HG02870 (cell line): ENCODE measurements around the gene ATG9B.

Experiments used
- ATAC-seq: cut with Tn5 transposase; IDR thresholded peaks from one replicate; pipeline ENCODE4 v1.9.1; 2021; ENCODE audit warnings: mild to moderate bottlenecking, moderate library complexity; ENCODE audit not compliant: unreplicated experiment

Gene ATG9B

DNA sequence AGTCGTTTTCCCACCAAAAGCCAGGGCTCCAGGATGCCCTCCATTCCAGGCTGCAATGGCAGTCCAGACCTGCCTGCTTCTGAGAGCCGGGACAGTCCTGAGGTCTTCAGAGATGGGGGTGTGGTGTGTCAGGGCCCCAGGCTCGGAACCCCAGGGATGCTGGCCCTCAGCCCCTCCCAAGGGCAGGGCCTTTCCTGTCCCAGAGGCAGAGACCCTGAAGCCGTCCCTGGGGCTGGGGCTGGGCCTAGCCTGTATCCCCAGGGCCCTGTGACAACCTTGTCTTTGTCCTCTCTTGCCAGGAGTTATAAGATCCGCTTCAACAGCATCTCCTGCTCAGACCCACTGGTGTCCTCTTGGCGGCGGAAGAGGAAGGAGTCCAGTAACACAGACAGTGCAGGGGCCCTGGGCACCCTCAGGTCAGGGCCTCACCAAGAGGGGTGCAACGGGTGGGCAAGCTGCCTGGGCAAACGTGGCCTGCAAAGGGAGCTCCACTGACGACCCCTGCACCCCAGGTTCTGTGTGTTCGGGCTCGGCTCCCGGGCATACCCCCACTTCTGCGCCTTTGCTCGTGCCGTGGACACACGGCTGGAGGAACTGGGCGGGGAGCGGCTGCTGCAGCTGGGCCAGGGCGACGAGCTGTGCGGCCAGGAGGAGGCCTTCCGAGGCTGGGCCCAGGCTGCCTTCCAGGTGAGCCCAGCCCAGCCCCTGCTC lies 17.5 kb downstream of the ATG9B start:
- ATAC-seq, result no peak

- ATAC-seq, result no peak
These were observed 18.7 kb downstream of the ATG9B start for GRCh38 chr7:151005566-151005965.

GRCh38 chr7:151003572-151003971 lies 20.7 kb downstream of the ATG9B start:
- no peak for ATAC-seq

GRCh38 chr7:151001546-151001945 lies 22.7 kb downstream of the ATG9B start:
- no peak for ATAC-seq

GRCh38 chr7:151000897-151001495 lies 23.3 kb downstream of the ATG9B start:
- ATAC-seq, result no peak

DNA sequence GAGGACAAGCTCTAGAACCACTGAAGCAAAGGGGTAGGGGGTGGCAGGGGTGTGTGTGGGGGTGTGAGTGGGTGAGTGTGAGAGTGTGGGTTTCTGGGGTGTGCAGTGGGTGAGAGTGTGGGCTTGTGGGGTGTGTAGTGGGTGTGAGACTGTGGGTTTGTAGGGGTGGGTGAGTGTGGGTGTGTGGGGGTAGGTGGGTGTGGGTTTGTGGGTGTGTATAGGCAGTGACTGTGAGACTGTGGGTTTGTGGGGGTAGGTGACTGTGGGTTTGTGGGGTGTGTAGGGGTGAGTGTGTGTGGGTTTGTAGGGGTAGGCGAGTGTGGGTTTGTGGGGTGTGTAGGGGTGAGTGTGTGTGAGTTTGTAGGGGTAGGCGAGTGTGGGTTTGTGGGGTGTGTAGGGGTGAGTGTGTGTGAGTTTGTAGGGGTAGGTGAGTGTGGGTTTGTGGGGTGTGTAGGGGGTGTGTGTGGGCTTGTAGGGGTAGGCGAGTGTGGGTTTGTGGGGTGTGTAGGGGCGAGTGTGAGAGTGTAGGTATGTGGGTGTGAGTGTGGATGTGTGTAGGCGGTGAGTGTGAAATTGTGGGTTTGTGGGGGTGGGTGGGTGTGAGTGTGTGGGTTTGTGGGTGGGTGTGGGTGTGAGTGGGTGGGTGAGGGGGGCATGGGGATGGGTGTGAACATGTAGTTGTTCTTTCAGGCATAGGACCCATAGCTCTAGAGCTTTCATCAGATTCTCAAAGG lies 24.6 kb downstream of the ATG9B start:
- ATAC-seq, result no peak

DNA sequence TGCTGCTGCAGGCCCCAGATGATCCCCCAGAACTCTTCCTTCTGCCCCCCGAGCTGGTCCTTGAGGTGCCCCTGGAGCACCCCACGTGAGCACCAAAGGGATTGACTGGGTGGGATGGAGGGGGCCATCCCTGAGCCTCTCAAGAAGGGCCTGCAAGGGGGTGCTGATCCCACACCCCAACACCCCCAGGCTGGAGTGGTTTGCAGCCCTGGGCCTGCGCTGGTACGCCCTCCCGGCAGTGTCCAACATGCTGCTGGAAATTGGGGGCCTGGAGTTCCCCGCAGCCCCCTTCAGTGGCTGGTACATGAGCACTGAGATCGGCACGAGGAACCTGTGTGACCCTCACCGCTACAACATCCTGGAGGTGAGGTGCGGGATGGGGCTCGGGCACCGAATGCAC lies 25.3 kb downstream of the ATG9B start:
- no peak for ATAC-seq

GRCh38 chr7:150998341-150998740 lies 26.0 kb downstream of the ATG9B start:
- ATAC-seq, result no peak

- no peak for ATAC-seq
These were observed 26.5 kb downstream of the ATG9B start for GRCh38 chr7:150997817-150998216.

DNA sequence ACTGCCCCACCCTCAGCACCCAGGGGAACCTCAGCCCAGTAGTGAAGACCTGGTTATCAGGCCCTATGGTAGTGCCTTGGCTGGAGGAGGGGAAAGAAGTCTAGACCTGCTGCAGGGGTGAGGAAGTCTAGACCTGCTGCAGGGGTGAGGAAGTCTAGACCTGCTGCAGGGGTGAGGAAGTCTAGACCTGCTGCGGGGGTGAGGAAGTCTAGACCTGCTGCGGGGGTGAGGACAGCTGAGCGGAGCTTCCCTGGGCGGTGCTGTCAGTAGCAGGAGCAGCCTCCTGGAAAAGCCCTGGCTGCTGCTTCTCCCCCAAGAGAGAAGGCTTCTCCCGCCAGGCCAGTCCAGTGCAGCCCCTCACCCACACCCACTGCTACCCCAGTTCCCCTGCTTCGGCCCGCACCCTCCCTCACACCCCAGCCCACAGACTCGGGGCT lies 27.2 kb downstream of the ATG9B start:
- no peak for ATAC-seq

- ATAC-seq, result no peak
These were observed 27.8 kb downstream of the ATG9B start for GRCh38 chr7:150996376-150997074.

- no peak for ATAC-seq
These were observed 29.3 kb downstream of the ATG9B start for GRCh38 chr7:150994838-150995510.

DNA sequence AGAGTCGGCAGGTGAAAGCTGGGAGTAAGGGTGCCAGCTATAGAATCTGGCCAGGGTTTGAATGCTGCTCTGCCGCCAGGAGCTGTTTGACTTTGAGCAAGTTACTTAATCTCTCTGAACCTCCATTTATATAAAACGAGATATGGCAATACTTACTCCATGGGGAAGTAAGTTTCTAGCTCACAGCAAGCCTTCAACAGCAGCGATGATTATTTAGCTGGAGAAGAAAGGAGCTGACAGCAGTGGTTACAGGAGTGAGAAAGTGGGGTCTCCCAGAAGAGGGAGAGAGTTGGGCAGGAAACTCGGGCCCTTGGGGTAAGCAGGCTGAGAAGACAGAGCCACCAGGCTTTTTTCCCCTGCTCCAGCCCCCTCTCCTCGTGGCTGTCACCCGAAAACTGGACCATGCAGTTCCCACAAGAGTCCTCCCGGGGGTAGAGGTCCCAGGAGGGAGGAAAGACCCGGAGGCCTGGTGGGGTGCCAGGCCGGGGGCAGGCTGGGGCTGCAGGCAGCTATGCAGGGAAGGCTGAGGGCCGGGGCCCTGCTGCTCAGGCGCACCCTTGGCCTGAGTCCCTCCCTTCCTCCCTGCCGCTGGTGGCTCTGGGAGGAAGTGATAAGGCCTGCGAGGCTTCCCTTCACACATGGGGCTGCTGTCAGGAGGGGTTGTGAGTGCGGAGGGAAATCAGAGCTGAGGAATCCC lies 30.0 kb downstream of the ATG9B start:
- no peak for ATAC-seq

DNA sequence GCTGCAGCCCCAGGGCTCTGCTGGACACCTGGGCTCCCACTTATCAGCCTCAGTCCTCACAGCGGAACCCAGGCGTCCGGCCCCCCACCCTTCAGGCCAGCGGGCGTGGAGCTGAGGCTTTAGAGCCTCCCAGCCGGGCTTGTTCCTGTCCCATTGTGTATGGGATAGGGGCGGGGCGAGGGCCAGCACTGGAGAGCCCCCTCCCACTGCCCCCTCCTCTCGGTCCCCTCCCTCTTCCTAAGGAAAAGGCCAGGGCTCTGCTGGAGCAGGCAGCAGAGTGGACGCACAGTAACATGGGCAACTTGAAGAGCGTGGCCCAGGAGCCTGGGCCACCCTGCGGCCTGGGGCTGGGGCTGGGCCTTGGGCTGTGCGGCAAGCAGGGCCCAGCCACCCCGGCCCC lies 30.8 kb downstream of the ATG9B start:
- ATAC-seq, result no peak

DNA sequence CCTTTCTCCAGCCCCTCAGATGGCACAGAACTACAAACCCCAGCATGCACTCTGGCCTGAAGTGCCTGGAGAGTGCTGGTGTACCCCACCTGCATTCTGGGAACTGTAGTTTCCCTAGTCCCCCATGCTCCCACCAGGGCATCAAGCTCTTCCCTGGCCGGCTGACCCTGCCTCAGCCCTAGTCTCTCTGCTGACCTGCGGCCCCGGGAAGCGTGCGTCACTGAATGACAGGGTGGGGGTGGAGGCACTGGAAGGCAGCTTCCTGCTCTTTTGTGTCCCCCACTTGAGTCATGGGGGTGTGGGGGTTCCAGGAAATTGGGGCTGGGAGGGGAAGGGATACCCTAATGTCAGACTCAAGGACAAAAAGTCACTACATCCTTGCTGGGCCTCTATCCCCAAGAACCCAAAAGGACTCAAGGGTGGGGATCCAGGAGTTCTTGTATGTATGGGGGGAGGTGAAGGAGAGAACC lies 31.4 kb downstream of the ATG9B start:
- ATAC-seq, result peak; percentile 50

DNA sequence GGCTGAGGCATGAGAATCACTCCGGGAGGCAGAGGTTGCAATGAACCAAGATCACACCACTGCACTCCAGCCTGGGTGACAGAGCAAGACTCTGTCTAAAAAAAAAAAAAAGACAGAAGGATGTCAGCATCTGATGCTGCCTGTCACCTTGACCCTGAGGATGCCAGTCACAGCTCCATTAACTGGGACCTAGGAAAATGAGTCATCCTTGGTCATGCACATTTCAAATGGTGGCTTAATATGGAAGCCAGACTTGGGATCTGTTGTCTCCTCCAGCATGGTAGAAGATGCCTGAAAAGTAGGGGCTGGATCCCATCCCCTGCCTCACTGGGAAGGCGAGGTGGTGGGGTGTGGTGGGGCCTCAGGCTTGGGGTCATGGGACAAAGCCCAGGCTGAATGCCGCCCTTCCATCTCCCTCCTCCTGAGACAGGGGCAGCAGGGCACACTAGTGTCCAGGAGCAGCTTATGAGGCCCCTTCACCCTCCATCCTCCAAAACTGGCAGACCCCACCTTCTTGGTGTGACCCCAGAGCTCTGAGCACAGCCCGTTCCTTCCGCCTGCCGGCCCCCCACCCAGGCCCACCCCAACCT lies 32.1 kb downstream of the ATG9B start:
- no peak for ATAC-seq

DNA sequence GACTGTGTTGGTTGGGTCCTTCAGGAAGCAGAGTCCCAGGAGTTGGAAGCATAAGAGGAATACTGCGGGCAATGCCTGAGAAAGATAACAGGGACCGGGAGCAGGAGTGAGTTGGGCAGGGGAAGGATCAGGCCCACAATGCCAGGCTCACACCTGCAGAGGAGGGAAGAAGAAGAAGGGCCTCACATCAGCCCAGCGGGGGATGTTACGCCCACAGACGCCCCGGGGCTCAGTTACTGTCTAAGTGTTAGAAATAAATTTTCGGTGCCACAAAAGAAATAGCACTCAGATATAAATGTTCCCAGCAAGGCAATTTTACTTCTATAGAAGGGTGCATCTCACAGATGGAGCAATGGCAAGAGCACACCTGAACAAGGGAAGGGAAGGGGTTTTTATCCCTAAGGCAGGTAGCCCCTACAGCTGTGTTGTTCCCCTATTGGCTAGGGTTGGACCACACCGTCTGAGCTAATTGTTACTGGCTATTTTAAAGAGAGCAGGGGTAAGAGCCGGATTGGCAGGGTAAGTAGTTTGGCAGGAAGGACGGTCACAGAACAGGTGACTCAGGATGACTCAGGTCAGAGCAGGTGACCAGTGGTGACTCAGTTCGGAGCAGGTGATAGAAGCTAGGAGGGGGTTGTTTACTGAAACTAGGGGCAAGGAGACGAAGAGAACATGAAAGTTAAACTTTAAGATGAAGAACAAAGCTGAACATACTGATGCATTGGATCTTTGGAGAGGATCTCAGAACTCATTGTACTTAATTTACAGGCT lies 33.7 kb downstream of the ATG9B start, which contains the start of gene NOS3:
Gene NOS3 (plus strand): TSS at position 602 of the 771 bp plus-strand sequence. CDS start 2,787 bp downstream, outside the sequence.
- ATAC-seq, result no peak

GRCh38 chr7:150989456-150989855 lies 34.8 kb downstream of the ATG9B start:
- ATAC-seq, result no peak
